Measurements from ENCODE around the gene TMEM150C. TPM values are rescaled to one million over a fixed set of nuclear protein-coding genes. Genes with fewer than 3 reads are reported as not detected.

TMEM150C gene
- total and polyA plus RNA-seq, 9 donors, result 13.5 to 48.8 (median 31.4) TPM

GRCh38 chr4:82593411-82593810 is 31.6 kb upstream of the TMEM150C start:
- TF ChIP-seq CTCF (IDR thresholded peaks at IDR 0.05), result no peak
- no peak for TF ChIP-seq EP300 (IDR thresholded peaks at IDR 0.05)
- TF ChIP-seq POLR2A (IDR thresholded peaks at IDR 0.05), result no peak
- H3K27me3 ChIP-seq, result no peaks in the 10 kb centered on the region
- no peak overlapping the region for H3K27ac ChIP-seq
- no peaks in the 10 kb centered on the region for H3K4me1 ChIP-seq (ENCODE audit: insufficient read depth)
- intact Hi-C loops (cut with DNase I), result no loop called here
- WGBS, 3 donors, result 84 to 85% (median 85%) methylated on average over 5 of the region's 5 CpGs
- H3K9me3 ChIP-seq, result no peaks in the 10 kb centered on the region
- DNase-seq, result no peak
- no peaks in the 10 kb centered on the region for H3K36me3 ChIP-seq
- H3K4me3 ChIP-seq, result no peak overlapping the region

- Histone ChIP-seq H3K4me3 (no peak overlapping the region), H3K27me3 (no peaks in the 10 kb centered on the region), H3K27ac (no peak overlapping the region), H3K36me3 (no peaks in the 10 kb centered on the region), H3K9me3 (no peaks in the 10 kb centered on the region), H3K4me1 (ENCODE audit: insufficient read depth) (no peaks in the 10 kb centered on the region)
- TF ChIP-seq POLR2A (IDR thresholded peaks at IDR 0.05) (no peak), CTCF (IDR thresholded peaks at IDR 0.05) (no peak), EP300 (IDR thresholded peaks at IDR 0.05) (no peak)
- no peak for DNase-seq
- intact Hi-C loops (cut with DNase I), result no loop called here
- 91 to 96% (median 93%) methylated on average over 3 of the region's 3 CpGs for WGBS, 3 donors
Observed at GRCh38 chr4:82592639-82593038, 30.9 kb upstream of the TMEM150C start.

- H3K4me1 ChIP-seq (ENCODE audit: insufficient read depth), result no peaks in the 10 kb centered on the region
- TF ChIP-seq EP300 (IDR thresholded peaks at IDR 0.05) (no peak), CTCF (IDR thresholded peaks at IDR 0.05) (no peak), POLR2A (IDR thresholded peaks at IDR 0.05) (no peak)
- intact Hi-C loops (cut with DNase I), result no loop called here
- no peak overlapping the region for H3K27ac ChIP-seq
- no peak for DNase-seq
- H3K4me3 ChIP-seq, result no peak overlapping the region
- H3K36me3 ChIP-seq, result no peaks in the 10 kb centered on the region
- H3K27me3 ChIP-seq, result no peaks in the 10 kb centered on the region
- WGBS, 3 donors, result 80 to 87% (median 87%) methylated on average over 5 of the region's 5 CpGs
- no peaks in the 10 kb centered on the region for H3K9me3 ChIP-seq
Observed at GRCh38 chr4:82591592-82591991, 29.8 kb upstream of the TMEM150C start.

- 49 to 75% (median 54%) methylated on average over 1 of the region's 1 CpG for WGBS, 3 donors
- H3K4me3 ChIP-seq, result no peak overlapping the region
- H3K4me1 ChIP-seq (ENCODE audit: insufficient read depth), result no peaks in the 10 kb centered on the region
- intact Hi-C loops (cut with DNase I), result no loop called here
- no peaks in the 10 kb centered on the region for H3K36me3 ChIP-seq
- no peak for DNase-seq
- H3K27ac ChIP-seq, result no peak overlapping the region
- no peaks in the 10 kb centered on the region for H3K27me3 ChIP-seq
- TF ChIP-seq POLR2A (IDR thresholded peaks at IDR 0.05) (no peak), CTCF (IDR thresholded peaks at IDR 0.05) (no peak), EP300 (IDR thresholded peaks at IDR 0.05) (no peak)
- no peaks in the 10 kb centered on the region for H3K9me3 ChIP-seq
Observed at GRCh38 chr4:82589756-82590155, 28.0 kb upstream of the TMEM150C start.
